Measurements from ENCODE around the gene NR4A3. TPM values are rescaled to one million over a fixed set of nuclear protein-coding genes. Genes with fewer than 3 reads are reported as not detected.

The NR4A3 gene
- polyA plus RNA-seq, 3 donors, result 0.31 to 2.4 (median 0.39) TPM

DNA sequence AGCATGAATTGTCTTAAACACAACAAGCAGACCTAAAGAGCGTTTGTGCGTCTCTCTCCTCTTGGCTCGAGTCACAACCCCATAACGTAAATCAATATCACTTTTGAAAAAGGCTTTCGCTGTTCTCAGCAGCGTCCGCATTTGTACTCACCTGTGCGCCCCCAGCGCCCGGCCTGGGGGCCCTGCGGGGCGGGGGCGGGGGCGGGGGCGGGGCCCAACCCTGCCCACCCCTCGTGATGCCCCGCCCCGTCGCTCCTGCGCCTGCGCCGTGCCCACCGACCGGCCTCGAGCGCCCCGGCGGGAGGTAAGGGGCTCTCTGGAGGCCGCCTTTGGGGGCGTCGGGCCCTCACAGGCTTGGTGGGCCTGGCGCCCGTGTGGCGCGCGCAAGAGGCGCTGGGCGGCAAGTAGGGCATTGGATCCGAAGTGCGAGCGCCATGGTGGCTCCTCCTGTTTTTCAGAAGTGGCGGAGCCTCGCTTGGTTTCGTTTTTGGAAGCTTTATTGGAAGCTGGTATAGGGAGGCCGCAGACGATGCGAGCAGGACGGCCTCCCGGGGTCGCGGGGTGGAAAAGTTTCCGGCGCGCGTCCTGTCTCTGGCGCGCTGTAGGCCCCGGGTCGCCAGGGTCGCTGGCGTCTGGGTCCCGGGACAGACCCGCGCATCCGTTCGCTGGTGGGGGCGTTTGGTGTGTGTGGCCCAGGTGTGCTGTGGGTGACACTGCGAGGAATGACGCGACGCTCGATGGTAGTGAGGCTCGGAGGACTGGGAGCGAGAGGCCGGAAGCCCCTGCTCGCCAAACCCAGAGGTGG lies 84.9 kb downstream of the NR4A3 start, which contains the start of gene STX17:
Gene STX17 (plus strand): TSS at position 252 of the 805 bp plus-strand sequence. CDS start 8,586 bp downstream, outside the sequence.
- peak; percentile 31 to 81 (median 70) for DNase-seq (ENCODE audit: extremely low read depth in 1 of 11, low read depth in 9 of 11, low spot score in 4 of 11)

DNA sequence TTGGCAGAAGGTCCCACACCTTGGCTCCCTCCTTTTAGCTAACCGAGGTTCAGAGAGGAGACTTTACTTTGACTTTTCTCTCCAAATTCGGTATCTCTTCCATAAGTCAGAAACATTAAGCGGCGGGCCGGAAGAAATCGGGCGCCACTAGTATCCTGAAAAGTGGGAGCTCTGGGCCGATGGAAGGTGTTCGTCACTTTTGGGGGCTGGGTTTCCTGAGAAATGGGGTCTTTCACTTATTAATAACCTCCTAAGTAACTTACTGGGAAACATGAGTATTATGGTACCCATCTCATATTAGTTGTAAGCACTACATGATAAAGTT lies 85.5 kb downstream of the NR4A3 start:
- peak in 1 of 11 donors; percentile 17 for DNase-seq (ENCODE audit: extremely low read depth in 1 of 11, low read depth in 9 of 11, low spot score in 4 of 11)

DNA sequence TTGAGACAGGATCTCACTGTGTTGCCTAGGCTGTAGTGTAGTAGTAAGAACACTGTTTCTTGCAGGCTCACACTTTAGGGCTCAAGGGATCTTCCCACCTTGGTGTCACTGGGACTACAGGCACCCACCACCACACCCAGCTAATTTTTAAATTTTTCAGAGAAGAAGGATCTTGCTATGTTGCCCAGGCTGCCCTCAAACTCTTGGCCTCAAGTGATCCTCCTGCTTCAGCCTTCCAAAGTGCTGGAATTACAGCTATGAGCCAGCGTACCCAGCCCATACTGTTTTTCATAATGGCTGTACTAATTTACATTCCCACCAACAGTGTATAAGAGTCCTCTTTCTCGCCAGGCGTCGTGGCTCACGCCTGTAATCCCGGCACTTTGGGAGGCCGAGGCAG lies 89.9 kb downstream of the NR4A3 start:
- DNase-seq (ENCODE audit: extremely low read depth in 1 of 11, low read depth in 9 of 11, low spot score in 4 of 11), result no peak

Other genes starting within 250 kb of the NR4A3 start
- gene STX17, start 84.8 kb downstream of the NR4A3 start, polyA plus RNA-seq (ENCODE audit: insufficient read length in 3 of 3), result 10 to 100 TPM; 23.1 to 38.1 (median 27.9) TPM

All from renal cortex interstitium (tissue), 11 donors.